ENCODE results near the gene ZBTB45.

DNA sequence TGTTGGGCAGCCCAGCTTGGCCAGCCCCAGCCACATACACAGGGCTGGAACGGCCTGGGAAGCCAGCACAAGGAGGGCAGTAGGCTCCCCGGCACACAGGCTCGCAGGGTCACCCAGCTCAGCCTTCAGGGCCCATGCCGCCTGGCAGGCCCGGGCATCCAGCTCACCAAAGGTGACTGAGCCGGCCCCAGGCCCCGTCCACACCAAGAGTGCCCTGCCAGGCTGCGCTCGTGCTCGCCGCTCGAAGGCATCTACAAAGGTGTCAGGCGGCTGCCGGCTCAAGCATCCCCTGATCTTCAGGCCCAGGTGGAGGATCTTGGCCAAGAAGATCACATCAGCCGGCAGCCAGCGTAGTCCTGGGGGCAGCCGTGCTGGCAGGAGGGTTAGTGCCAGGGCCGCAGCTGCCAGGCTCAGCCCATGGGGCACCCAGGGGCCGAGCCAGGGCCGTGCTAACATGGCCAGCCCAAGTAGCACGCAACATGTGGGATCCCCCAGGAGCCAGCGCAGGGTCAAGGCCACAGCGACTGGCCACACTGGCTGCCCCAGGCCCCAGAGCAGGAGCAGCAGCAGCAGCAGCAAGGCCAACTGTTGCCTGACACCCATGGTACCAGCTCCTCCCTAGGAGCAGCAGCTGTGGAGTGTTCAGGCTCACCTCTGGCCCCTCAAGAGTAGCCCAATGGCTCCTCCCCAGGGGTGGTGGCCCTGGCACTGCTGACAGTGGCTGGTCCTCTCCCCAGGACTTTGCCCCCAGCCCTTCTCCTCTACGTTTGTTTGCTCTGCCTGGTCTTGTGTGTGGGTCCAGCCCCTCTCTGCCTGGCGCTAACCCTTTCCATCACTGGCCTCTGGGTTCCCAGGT, 8.0 kb downstream of the ZBTB45 start, which contains the start of gene SLC27A5:
- TF ChIP-seq POLR2A (IDR thresholded peaks at IDR 0.05; ENCODE audit: low read depth, low read length) (no peak), POLR2AphosphoS5 (IDR thresholded peaks at IDR 0.05; ENCODE audit: low read depth, low read length) (no peak), TAF1 (IDR thresholded peaks at IDR 0.05; ENCODE audit: borderline replicate concordance, low read depth, low read length) (no peak)

All from GM12892 (cell line).